GM21360 (cell line): ENCODE measurements around the gene ANKRD23.

Experiments used
- ATAC-seq: cut with Tn5 transposase; IDR thresholded peaks from one replicate; pipeline ENCODE4 v1.9.1; 2021; ENCODE audit warnings: mild to moderate bottlenecking, moderate library complexity; ENCODE audit not compliant: unreplicated experiment

The ANKRD23 gene

DNA sequence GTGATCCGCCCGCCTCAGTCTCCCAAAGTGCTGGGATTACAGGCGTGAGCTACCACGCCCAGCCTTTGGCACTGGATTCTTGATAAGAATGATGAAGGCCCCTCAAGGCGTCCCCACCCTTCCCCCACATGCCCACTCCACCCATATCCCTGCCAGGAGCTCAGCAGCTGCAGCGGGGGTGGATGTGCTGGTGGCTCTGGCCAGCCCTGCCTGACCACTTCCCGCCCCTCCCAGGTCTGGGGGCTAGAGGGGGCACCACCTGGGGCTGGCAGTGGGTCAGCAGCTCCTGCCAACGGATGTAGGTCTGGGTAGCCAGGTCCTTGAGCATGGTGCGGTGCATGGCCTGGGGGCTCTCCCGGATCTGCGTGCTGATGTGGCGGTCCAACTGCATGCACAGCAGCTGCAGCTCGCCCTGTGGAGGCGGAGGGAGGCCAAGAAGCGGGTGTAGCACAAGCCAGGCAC is 33.8 kb upstream of the ANKRD23 start:
- no peak for ATAC-seq

DNA sequence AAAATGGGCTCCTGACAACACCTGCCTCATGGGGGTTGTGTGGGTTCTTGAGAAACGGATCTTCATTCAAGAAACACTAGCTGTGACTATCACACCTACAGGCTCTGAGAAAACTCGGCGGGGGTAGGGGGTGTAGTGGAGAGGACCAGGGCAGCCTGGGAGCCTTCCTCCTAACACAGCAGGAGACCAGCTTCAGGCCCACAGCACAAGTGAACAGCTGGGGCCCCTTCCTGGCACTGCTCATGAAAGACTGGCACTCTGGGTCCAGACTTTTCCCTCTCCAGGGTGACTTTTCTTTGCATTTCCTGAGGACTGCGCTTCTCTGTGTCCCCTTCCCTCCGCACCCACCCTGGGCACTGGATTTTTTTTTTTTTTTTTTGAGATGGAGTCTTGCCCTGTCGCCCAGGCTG is 33.2 kb upstream of the ANKRD23 start:
- no peak for ATAC-seq

DNA sequence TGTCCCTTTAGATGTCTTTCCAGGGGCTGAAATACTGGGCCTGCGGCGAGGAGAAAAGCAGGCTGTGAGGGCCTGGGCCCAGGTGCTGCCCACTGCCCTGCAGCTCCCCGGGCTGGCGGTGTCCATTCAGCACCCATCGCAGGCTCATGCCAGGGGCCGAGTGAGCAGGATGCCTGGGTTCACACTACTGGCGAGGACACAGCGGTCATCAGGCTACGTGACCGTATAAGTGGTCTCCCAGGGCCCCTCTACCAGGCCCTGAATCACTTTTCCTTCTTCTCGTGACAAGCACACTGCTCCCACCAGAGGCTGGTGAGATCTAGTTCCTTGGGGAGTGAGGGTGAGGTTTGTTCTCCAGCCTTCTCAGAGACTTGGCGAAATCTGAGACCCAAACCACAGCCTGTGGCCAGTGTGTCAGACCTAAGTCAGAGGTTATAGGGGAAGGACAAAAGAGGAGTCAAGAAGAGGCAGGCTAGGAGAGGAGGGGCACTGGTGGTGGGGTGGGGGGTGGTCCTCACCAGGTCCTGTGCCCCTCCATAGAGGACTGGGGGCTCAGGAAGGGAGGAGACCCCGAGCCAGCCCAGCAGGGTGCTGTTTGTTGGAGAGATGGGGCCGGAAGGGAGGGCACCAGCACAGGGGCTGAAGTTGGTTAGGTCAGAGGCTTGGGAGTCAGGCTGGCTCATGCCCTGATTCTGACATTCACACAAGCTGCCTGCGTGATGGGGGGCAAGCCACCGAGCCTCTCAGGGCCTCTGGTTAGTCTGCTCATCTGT is 32.6 kb upstream of the ANKRD23 start:
- ATAC-seq, result no peak

GRCh38 chr2:96875498-96876268 is 31.9 kb upstream of the ANKRD23 start:
- no peak for ATAC-seq

GRCh38 chr2:96874198-96874831 is 30.5 kb upstream of the ANKRD23 start:
- ATAC-seq, result peak; percentile 47

GRCh38 chr2:96873651-96874096 is 29.9 kb upstream of the ANKRD23 start:
- no peak for ATAC-seq

GRCh38 chr2:96872591-96873349 is 28.9 kb upstream of the ANKRD23 start:
- no peak for ATAC-seq

GRCh38 chr2:96870626-96871255 is 26.9 kb upstream of the ANKRD23 start:
- no peak for ATAC-seq

DNA sequence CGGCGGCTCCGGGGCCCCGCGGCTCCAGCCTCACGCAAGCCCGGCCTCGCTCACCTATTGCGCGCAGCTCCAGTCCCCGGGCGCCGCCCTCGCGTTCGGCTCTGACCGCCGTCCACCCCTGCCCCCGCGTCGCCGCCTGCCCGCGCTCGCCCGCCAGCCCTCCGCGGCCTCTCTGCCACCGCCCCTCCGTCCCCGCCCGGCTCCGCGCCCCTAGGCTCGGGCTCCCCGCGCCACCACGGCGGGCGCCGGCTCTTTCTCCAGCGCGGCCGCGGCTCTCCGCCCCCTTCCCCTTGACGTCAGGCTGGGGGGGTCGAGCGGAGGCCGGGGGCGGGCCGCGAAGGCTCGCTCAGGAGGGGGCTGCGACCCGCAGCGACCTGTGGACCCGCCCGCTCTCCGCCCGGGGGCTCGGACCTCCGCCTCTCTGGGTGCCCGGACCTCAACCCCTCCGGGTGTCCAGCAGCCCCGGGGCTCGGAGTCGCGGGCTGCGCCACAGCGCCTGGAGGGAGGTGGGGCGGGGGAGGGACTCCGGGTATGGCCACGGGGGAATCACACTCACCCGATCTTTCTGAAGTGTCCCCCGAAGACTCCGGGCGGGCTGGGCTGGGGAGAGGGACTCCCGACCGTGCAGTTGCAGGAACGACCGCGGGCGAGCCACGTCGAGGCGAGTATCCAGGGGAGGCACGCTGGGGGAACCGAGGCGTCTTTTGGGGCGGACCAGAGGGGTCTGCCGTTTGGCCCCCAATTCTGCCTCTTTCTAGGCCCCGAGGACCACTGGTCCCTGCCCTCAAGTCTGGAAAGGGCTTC is 26.2 kb upstream of the ANKRD23 start, which contains the start of gene SEMA4C:
Gene SEMA4C (minus strand): TSS at position 259 of the 804 bp plus-strand sequence. CDS start 2,194 bp downstream, outside the sequence.
- ATAC-seq, result no peak

DNA sequence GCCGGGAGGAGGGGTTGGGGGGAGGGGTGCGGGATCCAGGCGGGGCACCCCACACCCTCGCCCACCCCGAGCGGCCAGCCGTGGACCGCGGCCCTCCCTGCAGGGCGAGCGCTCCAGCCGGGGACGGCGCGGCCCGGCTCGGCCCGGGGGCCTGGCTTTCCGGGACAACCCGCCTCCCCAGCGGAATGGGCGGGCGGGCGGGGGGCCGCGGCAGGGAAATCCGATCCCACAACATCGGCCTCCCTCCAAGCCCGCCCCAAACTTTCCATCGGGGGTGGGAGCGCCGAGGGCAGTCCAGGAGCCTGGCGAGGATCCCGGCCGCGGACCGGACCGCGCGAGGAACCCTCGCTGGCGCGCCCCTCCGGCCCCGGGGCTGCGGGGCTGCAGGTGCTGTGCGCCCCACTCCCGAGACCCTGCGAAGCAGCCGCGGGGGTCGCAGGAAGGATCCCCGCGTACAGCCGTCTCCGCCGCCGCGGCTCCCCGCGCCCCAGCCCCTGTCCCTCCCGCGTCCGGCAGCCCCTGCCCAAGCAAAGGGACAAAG is 25.5 kb upstream of the ANKRD23 start:
- ATAC-seq, result no peak

DNA sequence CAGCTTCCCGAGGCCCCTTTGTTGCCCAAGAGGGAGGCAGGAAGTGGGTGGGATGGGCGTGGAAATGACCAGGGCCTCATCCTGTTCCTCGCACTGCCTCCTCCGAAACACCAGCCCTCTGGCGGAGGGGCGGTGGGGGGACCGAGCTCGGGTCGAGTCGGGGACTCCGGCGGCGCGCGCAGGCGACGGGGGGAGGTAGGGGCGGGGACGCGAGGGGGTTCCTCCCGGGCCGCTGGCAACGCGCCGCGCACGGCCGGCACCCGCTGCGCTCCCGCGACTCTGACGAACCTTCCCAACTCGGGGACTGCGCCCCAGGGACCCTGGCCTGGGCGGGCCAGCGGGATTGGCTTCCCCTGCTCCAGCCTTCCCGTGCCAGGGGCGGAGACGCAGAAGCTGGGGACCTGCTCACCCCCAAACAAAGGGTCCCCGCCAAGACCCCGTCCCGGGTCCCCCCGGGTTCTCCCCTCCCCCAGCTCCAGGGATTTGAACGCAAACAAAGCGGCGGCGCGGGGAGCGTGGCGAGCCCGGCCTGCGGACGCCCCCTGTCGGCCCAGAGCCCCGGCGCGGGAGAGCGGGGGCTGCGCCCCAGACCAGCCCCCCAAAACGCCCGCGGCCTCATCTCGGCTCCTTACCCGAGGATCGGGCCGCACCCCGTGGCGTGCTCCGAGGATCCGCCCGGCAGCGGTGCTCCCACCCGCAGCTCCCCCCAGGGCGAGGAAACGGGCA is 24.9 kb upstream of the ANKRD23 start:
- no peak for ATAC-seq

DNA sequence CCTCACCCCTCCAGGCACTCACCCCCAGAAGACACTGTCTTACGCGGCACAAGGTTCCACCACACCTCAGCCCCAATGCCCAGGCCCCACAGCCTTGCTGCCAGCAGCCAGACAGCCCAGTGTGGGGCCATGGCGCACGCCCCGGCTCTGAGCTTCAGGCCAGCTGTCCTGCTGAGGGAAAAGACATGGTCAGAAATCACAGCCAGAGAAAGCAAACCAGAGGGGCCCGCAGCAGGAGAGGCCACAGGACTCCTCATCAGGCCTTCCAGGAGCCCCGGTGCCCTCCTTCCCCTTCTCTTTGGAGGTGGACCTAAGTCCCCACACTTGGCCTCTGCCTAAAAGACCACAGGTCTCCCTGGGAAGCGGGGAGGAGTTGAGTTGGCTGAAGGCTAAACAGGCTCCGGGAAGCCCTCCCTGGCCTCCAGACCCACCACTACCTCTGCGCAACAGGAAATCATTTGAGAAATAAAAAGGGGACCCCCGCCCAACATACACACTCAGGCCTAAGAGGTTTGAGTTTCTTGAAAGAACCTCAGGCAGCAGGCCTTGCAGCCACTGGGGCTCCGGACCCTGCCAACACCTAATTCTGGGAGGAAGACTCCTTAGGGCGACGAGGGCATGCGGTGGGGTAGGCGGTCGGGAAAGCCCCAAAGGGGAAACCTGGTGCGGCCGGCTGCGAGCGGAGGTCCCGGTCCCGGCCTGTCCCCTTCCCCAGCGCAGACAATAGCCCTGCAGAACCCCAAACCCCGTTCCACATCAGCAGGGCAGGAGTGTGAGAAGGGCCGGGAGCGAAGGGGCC is 24.1 kb upstream of the ANKRD23 start:
- no peak for ATAC-seq

- ATAC-seq, result no peak
Observed at GRCh38 chr2:96866986-96867755, 23.4 kb upstream of the ANKRD23 start.

- ATAC-seq, result no peak
Observed at GRCh38 chr2:96866586-96866985, 22.8 kb upstream of the ANKRD23 start.

DNA sequence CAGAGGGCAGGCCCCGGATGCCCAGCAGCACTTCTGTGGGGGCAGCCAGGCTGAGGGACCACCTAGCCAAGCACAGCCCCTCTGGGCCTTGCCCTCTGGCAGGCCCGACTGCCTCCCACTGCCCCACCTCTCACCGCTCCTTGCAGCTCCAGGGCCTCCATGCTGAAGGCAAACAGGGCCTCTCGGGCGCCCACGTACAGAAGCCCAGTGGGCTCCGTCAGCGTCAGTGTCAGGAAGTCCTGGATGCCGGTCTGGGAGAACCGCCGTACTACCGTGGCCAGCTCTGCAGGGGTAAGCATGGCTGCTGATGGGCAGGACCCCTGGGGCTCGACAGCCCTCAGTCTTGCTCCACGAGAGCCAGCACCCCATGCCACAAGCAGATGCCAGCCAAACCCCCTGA is 22.3 kb upstream of the ANKRD23 start:
- ATAC-seq, result no peak

- ATAC-seq, result no peak
Observed at GRCh38 chr2:96865654-96866053, 21.8 kb upstream of the ANKRD23 start.
